Mesothelial cell of epicardium (in vitro differentiated cells): ENCODE results near the gene SRPK1. TPM values are rescaled to one million over a fixed set of nuclear protein-coding genes. Genes with fewer than 3 reads are reported as not detected.
"Not testable (repeated sequence)": the region's sequence is repeated elsewhere in the genome, so short reads cannot be mapped to it uniquely, and the experiment has no call there.

ENCODE experiments used
- DNase-seq, 2 experiments: peaks; one replicate each; pipeline ENCODE4 v3.0.0; 2021; ENCODE audit warnings: low spot score in 2 of 2; ENCODE audit not compliant: unreplicated experiment in 2 of 2
- H3K27ac Mint-ChIP-seq: 2 replicates; pipeline ENCODE4 v1.8.0; 2021; ENCODE audit warnings: mixed read lengths
- H3K27me3 Mint-ChIP-seq: 2 replicates; pipeline ENCODE4 v1.8.0; 2021; ENCODE audit warnings: low read depth, mixed read lengths
- H3K36me3 Mint-ChIP-seq: 2 replicates; pipeline ENCODE4 v1.8.0; 2021; ENCODE audit warnings: mixed read lengths
- H3K4me1 Mint-ChIP-seq: 2 replicates; pipeline ENCODE4 v1.8.0; 2021; ENCODE audit warnings: mixed read lengths
- H3K4me3 Mint-ChIP-seq: 2 replicates; pipeline ENCODE4 v1.8.0; 2021; ENCODE audit warnings: mild to moderate bottlenecking, moderate library complexity, mixed read lengths
- H3K9me3 Mint-ChIP-seq: 2 replicates; pipeline ENCODE4 v1.8.0; 2021; ENCODE audit warnings: mixed read lengths
- total RNA-seq: library from RNA; stranded (reverse); gene quantifications from 3 replicates; pipeline ENCODE4 v1.2.1, GENCODE V29; 2021
- TF ChIP-seq, protein P1 (sequence below): fragments of 200-600 bp; sonication (generic); IDR thresholded peaks from one replicate; pipeline ENCODE4 v1.5.0; 2021; ENCODE audit warnings: antibody characterized with exemption; ENCODE audit not compliant: unreplicated experiment

The SRPK1 gene
- total RNA-seq, 1 donor from 2014 or later: 70.2 TPM

DNA sequence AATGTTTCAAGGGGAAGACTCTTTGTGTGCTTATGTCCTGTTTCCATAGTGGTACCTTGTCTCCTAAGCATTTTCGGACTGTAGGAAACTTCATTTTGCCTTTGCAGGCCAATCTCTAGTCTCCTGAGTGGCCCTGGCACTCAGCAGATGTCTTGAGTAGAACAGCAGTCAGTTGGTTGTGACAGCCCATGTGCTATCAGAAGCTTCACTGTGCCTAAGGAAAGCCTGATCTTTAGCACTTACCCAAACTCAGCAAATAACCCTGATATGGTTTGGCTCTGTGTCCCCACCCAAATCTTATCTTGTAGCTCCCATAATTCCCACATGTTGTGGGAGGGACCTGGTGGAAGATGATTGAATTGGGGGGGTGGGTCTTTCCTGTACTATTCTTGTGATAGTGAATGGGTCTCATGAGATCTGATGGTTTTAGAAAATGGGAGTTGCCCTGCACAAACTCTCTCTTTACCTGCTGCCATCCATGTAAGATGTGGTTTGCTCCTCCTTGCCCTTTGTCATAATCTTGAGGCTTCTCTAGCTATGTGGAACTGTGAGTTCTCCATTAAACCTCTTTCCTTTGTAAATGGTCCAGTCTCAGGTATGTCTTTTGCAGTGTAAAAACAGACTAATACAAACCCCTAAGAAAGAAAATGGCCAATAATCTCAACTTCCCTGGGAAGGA is 15.9 kb upstream of the SRPK1 start:
- peaks cover 27% of the 10 kb centered on the region for H3K4me1 Mint-ChIP-seq
- H3K36me3 Mint-ChIP-seq: no peaks in the 10 kb centered on the region
- TF ChIP-seq, protein P1, sequence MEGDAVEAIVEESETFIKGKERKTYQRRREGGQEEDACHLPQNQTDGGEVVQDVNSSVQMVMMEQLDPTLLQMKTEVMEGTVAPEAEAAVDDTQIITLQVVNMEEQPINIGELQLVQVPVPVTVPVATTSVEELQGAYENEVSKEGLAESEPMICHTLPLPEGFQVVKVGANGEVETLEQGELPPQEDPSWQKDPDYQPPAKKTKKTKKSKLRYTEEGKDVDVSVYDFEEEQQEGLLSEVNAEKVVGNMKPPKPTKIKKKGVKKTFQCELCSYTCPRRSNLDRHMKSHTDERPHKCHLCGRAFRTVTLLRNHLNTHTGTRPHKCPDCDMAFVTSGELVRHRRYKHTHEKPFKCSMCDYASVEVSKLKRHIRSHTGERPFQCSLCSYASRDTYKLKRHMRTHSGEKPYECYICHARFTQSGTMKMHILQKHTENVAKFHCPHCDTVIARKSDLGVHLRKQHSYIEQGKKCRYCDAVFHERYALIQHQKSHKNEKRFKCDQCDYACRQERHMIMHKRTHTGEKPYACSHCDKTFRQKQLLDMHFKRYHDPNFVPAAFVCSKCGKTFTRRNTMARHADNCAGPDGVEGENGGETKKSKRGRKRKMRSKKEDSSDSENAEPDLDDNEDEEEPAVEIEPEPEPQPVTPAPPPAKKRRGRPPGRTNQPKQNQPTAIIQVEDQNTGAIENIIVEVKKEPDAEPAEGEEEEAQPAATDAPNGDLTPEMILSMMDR: no peak
- H3K27me3 Mint-ChIP-seq: no peaks in the 10 kb centered on the region
- no peak overlapping the region for H3K4me3 Mint-ChIP-seq
- no peak for DNase-seq
- H3K27ac Mint-ChIP-seq: no peak overlapping the region
- H3K9me3 Mint-ChIP-seq: peaks cover 31% of the 10 kb centered on the region

DNA sequence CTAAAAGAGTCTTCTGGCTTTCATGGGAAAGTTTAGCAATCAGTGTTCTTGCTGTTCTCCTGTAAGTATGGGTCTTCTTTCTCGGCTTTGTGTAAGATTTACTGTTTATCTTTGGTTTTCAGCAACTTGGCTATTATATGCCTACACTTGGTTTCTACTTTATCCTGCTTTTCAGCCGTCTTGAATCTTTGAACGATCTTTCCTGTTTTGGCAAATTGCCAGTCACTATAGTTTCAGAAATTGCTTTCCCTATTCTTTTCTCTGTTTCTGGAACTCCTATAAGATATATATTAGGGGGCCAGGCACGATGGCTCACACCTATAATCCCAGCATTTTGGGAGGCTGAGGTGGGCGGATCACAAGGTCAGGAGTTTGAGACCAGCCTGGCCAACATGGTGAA is 14.6 kb upstream of the SRPK1 start:
- no peak overlapping the region for H3K27ac Mint-ChIP-seq
- peaks cover 3% of the 10 kb centered on the region for H3K27me3 Mint-ChIP-seq
- H3K36me3 Mint-ChIP-seq: no peaks in the 10 kb centered on the region

DNA sequence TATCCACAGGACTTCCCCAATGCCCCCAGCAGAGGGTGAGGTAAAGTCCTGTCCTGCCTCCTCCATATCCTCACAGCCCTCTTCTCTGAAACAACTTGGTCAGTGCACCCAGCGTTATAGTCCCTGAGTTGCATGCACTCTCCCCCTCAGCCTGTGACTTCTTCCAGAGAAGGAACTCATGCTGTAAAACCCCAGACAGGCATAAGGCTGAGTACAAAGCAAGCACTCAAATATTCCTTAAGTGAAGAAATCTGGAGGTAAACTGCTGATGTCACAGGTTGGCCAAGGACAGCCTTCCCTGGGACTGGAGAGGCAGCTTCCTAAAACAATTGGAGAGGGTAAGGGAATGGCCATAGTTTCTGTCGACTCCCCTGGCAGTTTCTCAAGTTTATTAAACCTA is 12.9 kb upstream of the SRPK1 start:
- Mint-ChIP-seq H3K27ac (peak overlapping the region; percentile 86), H3K27me3 (peaks cover 3% of the 10 kb centered on the region), H3K9me3 (peaks cover 12% of the 10 kb centered on the region), H3K36me3 (no peaks in the 10 kb centered on the region), H3K4me3 (no peak overlapping the region), H3K4me1 (peaks cover 42% of the 10 kb centered on the region)
- DNase-seq: no peak
- TF ChIP-seq, protein P1: no peak

More for the DNA sequence above, 14.6 kb upstream of the SRPK1 start:
- no peak for DNase-seq
- TF ChIP-seq, protein P1: no peak
- Mint-ChIP-seq H3K4me3 (no peak overlapping the region), H3K9me3 (peaks cover 22% of the 10 kb centered on the region), H3K4me1 (peaks cover 33% of the 10 kb centered on the region)

DNA sequence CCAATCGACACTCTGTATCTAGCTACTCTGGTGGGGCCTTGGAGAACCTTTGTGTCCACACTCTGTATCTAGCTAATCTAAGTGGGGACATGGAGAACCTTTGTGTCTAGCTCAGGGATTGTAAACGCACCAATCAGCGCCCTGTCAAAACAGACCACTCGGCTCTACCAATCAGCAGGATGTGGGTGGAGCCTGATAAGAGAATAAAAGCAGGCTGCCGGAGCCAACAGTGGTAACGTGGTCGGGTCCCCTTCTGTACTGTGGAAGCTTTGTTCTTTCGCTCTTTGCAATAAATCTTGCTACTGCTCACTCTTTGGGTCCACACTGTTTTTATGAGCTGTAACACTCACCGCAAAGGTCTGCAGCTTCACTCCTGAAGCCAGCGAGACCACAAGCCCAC is 11.0 kb upstream of the SRPK1 start:
- H3K9me3 Mint-ChIP-seq, H3K27me3 Mint-ChIP-seq, DNase-seq, H3K27ac Mint-ChIP-seq, H3K4me3 Mint-ChIP-seq, H3K36me3 Mint-ChIP-seq: not testable (repeated sequence)
- H3K4me1 Mint-ChIP-seq: peaks cover 45% of the 10 kb centered on the region

DNA sequence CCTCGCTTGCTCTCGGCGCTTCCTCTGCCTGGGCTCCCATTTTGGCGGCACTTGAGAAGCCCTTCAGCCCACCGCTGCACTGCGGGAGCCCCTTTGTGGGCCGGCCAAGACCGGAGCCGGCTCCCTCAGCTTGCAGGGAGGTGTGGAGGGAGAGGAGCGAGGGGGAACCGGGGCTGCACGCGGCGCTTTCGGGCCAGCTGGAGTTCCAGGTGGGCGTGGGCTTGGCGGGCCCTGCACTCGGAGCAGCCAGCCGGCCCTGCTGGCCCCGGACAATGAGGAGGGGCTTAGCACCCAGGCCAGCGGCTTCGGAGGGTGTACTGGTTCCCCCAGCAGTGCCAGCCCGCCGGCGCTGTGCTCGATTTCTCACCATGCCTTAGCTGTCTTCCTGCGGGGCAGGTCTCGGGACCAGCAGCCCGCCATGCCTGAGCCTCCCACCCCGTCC is 10.2 kb upstream of the SRPK1 start:
- Mint-ChIP-seq H3K36me3 (no peaks in the 10 kb centered on the region), H3K9me3 (no peaks in the 10 kb centered on the region), H3K27me3 (peaks cover 3% of the 10 kb centered on the region), H3K4me1 (peaks cover 47% of the 10 kb centered on the region), H3K4me3 (peak overlapping the region; percentile 53), H3K27ac (no peak overlapping the region)
- TF ChIP-seq, protein P1: no peak
- DNase-seq: peak in 1 of 2 experiments; percentile 41

DNA sequence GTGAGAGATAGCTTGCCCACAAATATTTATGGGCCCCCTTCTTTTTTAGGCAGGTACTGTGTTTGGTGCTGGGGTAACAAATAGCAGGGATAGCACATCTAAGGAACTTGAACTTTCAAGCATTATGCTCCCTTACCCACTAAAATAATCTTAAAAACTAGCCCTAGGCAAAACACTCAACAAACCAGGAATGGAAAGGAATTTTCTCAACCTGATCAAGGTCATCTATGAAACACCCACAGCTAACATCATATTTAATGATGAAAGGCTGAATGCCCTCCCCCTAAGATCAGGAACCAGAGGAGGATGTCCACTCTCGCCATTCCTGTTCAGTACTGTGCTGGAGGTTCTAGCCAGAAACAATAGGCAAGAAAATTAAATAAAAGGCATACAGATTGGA is 8.7 kb upstream of the SRPK1 start:
- Mint-ChIP-seq H3K4me3 (no peak overlapping the region), H3K9me3 (no peaks in the 10 kb centered on the region), H3K36me3 (no peaks in the 10 kb centered on the region), H3K27me3 (peaks cover 3% of the 10 kb centered on the region), H3K27ac (peak overlapping the region; percentile 37), H3K4me1 (peaks cover 37% of the 10 kb centered on the region)
- DNase-seq: no peak
- TF ChIP-seq, protein P1: no peak
